HG03571 (cell line): ENCODE data around the gene CDNF.

ENCODE experiments used
- ATAC-seq: cut with Tn5 transposase; IDR thresholded peaks from one replicate; pipeline ENCODE4 v1.9.1; 2021; ENCODE audit not compliant: unreplicated experiment

The CDNF gene

DNA sequence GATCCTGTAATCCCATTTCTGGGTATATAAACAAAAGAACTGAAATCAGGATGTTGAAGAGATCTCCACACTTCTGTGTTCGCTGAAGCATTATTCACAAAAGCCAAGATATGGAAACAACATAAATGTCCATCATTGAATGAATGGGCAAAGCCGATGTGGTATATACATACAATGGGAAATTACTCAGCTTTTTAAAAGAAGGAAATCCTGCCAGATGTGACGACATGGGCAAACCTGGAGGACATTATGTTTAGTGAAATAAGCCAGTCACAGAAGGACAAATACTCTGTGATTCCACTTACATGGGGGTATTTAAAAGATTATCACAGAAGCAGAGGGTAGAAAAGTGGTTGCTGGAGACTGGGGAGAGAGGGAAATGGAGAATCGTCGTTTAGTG lies 39.2 kb downstream of the CDNF start:
- ATAC-seq: no peak

GRCh38 chr10:14787938-14788337 lies 49.9 kb downstream of the CDNF start:
- no peak for ATAC-seq

- ATAC-seq: no peak
Measured at GRCh38 chr10:14784459-14785055, 53.3 kb downstream of the CDNF start.

GRCh38 chr10:14782691-14783363 lies 55.0 kb downstream of the CDNF start:
- no peak for ATAC-seq

DNA sequence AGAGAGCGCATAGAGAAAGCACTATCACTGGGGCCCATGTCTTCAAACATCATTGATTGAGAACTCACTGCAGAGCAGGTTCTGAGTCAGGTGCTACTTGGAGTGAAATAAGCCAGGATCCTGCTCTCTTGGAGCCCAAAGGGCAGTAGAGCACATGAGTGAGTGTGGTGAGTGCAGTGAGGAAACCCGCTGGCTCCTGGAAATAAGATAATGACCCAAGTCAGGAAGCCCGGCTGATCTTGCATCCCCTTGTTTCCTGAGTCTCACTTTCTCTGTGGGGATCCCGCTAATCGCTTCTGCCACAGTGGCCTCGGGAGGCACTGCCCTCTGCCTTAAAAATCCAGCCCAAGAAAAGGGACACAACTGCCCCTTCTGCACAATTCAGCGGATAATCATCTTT lies 56.1 kb downstream of the CDNF start:
- ATAC-seq: no peak

DNA sequence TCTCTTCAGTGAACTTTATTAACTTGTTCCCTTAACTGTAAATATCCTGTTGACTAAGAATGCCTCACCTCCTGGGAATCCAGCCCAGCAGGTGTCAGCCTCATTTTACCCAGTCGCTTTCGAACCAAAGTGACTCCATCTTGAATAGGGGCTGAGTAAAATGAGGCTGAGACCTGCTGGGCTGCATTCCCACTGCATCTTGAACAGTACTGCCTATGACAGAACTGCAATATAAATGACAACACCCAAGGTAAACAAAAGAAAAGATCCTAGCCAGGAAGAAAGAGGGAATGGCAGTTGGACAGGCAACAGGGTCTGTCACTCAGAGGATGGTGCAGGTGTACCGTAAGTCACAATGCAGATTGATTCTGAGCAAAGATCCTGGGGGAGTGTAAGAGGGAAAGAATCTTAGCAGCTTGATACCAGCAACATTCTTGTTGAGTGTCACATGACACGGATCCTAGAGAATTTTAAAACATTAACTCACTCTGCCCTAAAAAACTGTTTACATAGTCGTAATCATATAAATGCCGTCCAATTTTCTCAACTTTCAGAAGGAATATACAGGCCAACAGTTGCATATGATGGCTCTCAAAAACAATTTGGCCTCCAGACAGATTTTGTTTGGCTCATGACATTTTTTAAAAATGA lies 58.7 kb downstream of the CDNF start:
- no peak for ATAC-seq

GRCh38 chr10:14776546-14776945 lies 61.3 kb downstream of the CDNF start:
- ATAC-seq: no peak

DNA sequence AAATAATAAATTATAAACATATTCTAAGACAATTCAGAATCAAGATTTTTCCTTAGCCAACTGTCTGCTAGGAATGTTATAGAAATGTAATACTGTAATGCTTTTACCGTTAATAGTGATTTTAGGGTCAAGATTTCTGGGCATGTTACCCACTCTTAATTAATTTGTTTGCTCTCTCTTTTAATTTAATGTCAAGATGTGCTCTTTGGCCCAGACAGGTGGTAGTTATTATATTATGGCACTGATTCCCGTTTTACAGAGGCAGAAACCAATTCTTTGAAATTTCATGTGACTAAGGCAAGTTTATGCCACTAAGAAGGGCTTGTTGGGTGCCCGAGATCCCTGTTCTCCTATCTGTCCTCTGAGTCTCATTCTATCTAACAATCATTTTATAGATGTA lies 62.2 kb downstream of the CDNF start:
- no peak for ATAC-seq

DNA sequence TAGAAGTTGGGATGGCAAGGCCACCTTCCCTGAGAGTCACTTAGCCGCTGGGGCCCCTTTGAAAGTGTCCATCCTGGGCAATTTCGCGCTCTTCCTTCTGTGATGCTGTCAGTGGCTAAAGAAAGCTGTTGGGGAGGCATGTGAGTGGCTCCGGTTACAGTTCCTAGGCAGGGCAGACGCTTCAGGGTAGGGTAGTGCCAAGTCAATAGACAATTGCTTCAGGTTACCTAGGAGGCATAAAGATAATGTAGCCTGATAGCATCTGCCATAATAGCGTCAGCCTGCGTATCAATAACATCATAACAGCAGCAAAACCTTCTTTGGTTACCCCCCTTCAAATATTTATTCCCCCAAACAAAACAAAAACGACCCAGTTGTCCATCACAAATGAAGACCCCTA lies 63.0 kb downstream of the CDNF start, which contains the start of gene FAM107B:
Gene FAM107B (minus strand): TSS at position 101 of the 400 bp plus-strand sequence. CDS start 234 bp downstream, outside the sequence.
- no peak for ATAC-seq

DNA sequence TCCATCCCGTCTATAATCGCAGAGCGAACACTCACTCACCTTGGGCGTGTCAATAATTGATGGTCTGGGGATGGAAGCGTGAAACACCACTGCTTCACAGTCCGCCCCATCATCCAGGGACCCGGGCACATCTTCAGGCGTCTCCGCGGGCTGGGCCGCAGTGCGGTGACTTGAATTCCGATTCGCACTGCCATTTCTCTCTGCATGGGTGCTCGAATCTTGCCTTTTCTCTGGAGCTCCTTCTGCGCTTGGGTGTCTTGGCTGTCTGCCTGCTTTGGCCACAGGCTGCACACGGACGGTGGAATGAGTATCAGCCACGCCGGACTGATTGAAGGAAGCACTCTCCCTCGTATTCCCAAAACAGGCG lies 63.6 kb downstream of the CDNF start:
- ATAC-seq: no peak

DNA sequence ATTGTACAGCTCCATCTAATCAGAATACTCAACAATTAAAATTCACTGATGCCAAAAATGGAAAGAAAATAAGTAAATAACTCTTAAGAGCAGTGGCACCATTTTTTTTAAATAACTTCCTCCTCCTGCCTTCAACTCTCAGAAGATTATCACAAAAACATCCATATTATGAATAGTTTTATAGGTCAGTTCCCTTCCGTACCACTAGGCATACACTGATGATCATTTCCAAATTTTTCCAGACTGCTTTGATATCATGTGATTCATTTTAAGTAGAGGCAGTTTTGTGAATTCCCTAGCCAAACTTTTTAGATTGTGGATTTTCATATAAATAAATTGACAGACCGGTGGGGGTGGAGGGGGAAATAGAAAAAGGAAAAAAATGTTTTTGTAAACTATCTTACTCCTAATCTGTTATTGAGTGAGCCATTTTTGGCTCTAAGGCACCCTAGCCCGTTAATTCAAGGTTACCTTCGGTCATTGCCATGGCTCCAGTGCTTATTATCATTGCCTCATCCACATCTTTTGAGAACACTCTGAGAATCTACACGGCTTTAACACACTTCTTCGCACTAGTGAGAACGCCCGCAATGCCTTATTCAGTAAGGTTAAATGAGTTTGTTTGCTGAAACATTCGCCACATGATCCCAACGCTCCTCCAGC lies 64.2 kb downstream of the CDNF start:
- no peak for ATAC-seq

DNA sequence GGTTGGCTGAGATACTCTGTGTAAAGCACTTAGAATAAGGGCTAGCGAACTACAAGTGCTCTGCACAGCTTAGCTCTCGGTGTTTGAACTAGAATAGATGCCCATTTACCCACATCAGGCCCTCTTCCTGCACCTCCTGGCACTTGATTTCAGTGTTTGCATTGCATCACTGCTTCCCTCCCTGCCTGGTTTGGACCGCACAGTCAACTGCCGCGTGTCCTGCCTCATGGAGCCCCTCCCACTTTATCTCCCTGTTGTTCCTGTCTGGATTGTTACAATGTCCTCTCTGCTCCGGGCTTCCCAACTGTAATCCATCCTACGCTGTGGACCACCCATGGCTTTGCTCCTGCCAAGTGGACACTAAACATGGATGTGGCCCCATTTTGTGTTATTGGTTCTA lies 65.4 kb downstream of the CDNF start:
- no peak for ATAC-seq

DNA sequence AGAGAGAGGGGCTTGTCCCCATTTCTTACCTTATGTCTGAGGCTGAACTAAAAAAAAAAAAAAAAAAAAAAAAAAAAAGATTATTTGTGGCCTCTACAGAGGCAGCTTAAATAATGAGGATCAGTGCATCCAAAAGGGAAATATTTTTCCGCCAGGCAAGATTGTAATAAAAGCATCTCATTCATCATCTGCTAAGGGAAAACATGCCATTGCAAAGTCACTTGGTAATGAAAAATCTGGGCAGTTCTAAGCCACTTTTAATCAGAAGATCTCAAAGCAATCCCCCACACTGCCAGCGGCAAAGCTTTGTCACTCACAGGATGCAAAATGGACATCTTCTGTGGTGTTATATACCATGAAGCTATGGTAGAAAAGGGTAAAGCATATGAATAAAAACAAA lies 66.9 kb downstream of the CDNF start:
- no peak for ATAC-seq
